ENCODE results near the gene AIM2. TPM values are rescaled to one million over a fixed set of nuclear protein-coding genes. Genes with fewer than 3 reads are reported as not detected.

The AIM2 gene
- under 1 TPM; 0.36 to 0.74 TPM for total RNA-seq
- polyA plus RNA-seq (2013, experiment 1 of 2): 4.8 TPM
- 4.5 TPM for polyA plus RNA-seq (2013, experiment 2 of 2)
- 2.6 to 300 (median 26.1) reads per million in 172 experiments for total RNA-seq

GRCh38 chr1:159076438-159077119 lies at the start of gene AIM2:
Gene AIM2 (minus strand): TSS chr1:159076766. CDS start chr1:159073499, 3,267 bp downstream.
- H3K4me1 Mint-ChIP-seq (ENCODE audit: low read depth): peaks cover 24% of the 10 kb centered on the region
- CTCF ChIA-PET: interaction anchor here (1.3 to 3.6 kb wide), 2 partner anchors 12 to 959 kb away, joined by 5 to 17 read pairs; no protein-coding TSS in a partner anchor
- peak in 12 of 14 experiments; percentile 21 to 92 (median 44) for DNase-seq
- Histone ChIP-seq H3K4me1 (ENCODE audit: insufficient read depth, low read length) (peaks cover 21% of the 10 kb centered on the region), H3K4me3 (ENCODE audit: low read length) (peak within 1 kb of the TSS; percentile 59), H3K27me3 (ENCODE audit: control insufficient read depth in 1 of 2, insufficient read depth in 2 of 2, low read length in 2 of 2) (no peaks in the 10 kb centered on the region), H3K27ac (ENCODE audit: low read depth in 1 of 2, low read length in 2 of 2) (peak within 1 kb of the TSS; percentile 47 to 92), H3K9me3 (ENCODE audit: control insufficient read depth in 1 of 2, insufficient read depth in 1 of 2, low read length in 2 of 2) (no peaks in the 10 kb centered on the region), H3K36me3 (ENCODE audit: insufficient read depth, low read length) (no peaks in the 10 kb centered on the region)
- no peak for TF ChIP-seq CTCF (IDR thresholded peaks at IDR 0.05)
- H3K9me3 Mint-ChIP-seq: no peaks in the 10 kb centered on the region
- ATAC-seq (ENCODE audit: poor library complexity): peak; percentile 76
- peak within 1 kb of the TSS; percentile 92 for H3K27ac Mint-ChIP-seq
- intact Hi-C loops (cut with DNase I, micrococcal nuclease): loop anchor here (5.0 to 10.0 kb wide), 3 partner anchors 69 to 1082 kb away; partner anchors contain the start of genes IFI16 (in 1 of the 2) and KIRREL1 (in 1 of the 2)
- POLR2A ChIA-PET: interaction anchor here (0.9 to 3.3 kb wide), 7 partner anchors 8 to 873 kb away, joined by 3 to 20 read pairs (median 4); partner anchors contain the start of gene IFI16
- peak within 1 kb of the TSS; percentile 62 for H3K4me3 Mint-ChIP-seq
- no peaks in the 10 kb centered on the region for H3K36me3 Mint-ChIP-seq (ENCODE audit: low read depth)
- no peaks in the 10 kb centered on the region for H3K27me3 Mint-ChIP-seq

GRCh38 chr1:159123587-159123986 lies 47.0 kb upstream of the AIM2 start:
- ChIA-PET POLR2A (no interaction called here), CTCF (interaction anchor here (1.0 kb wide), 1 partner anchor 9 kb away, joined by 4 read pairs; no protein-coding TSS in a partner anchor)
- Histone ChIP-seq H3K36me3 (ENCODE audit: insufficient read depth, low read length) (no peaks in the 10 kb centered on the region), H3K4me1 (ENCODE audit: insufficient read depth, low read length) (no peaks in the 10 kb centered on the region), H3K27ac (ENCODE audit: low read depth in 1 of 2, low read length in 2 of 2) (no peak overlapping the region), H3K27me3 (ENCODE audit: control insufficient read depth in 1 of 2, insufficient read depth in 2 of 2, low read length in 2 of 2) (peaks cover 0 to 3% of the 10 kb centered on the region in 2 experiments), H3K9me3 (ENCODE audit: control insufficient read depth in 1 of 2, insufficient read depth in 1 of 2, low read length in 2 of 2) (no peaks in the 10 kb centered on the region), H3K4me3 (ENCODE audit: low read length) (no peak overlapping the region)
- intact Hi-C loops (cut with DNase I, micrococcal nuclease): no loop called here
- no peak overlapping the region for H3K27ac Mint-ChIP-seq
- DNase-seq (no peak), ATAC-seq (ENCODE audit: poor library complexity) (no peak)
- H3K4me1 Mint-ChIP-seq (ENCODE audit: low read depth): no peaks in the 10 kb centered on the region
- no peak for TF ChIP-seq CTCF (IDR thresholded peaks at IDR 0.05)
- H3K4me3 Mint-ChIP-seq: no peak overlapping the region
- H3K27me3 Mint-ChIP-seq: peaks cover 3% of the 10 kb centered on the region
- H3K9me3 Mint-ChIP-seq: no peaks in the 10 kb centered on the region
- H3K36me3 Mint-ChIP-seq (ENCODE audit: low read depth): no peaks in the 10 kb centered on the region

- ChIA-PET POLR2A (no interaction called here), CTCF (no interaction called here)
- no peaks in the 10 kb centered on the region for H3K4me1 Mint-ChIP-seq (ENCODE audit: low read depth)
- H3K27ac ChIP-seq (ENCODE audit: low read depth in 1 of 2, low read length in 2 of 2): no peak overlapping the region
- no peaks in the 10 kb centered on the region for H3K9me3 ChIP-seq (ENCODE audit: control insufficient read depth in 1 of 2, insufficient read depth in 1 of 2, low read length in 2 of 2)
- no peaks in the 10 kb centered on the region for H3K36me3 Mint-ChIP-seq (ENCODE audit: low read depth)
- H3K4me3 Mint-ChIP-seq: no peak overlapping the region
- H3K27me3 Mint-ChIP-seq: peaks cover 3% of the 10 kb centered on the region
- ATAC-seq (ENCODE audit: poor library complexity) (no peak), DNase-seq (no peak)
- no peaks in the 10 kb centered on the region for H3K4me1 ChIP-seq (ENCODE audit: insufficient read depth, low read length)
- peaks cover 0 to 3% of the 10 kb centered on the region in 2 experiments for H3K27me3 ChIP-seq (ENCODE audit: control insufficient read depth in 1 of 2, insufficient read depth in 2 of 2, low read length in 2 of 2)
- no peak for TF ChIP-seq CTCF (IDR thresholded peaks at IDR 0.05)
- no peaks in the 10 kb centered on the region for H3K9me3 Mint-ChIP-seq
- intact Hi-C loops (cut with DNase I, micrococcal nuclease): no loop called here
- no peak overlapping the region for H3K4me3 ChIP-seq (ENCODE audit: low read length)
- H3K36me3 ChIP-seq (ENCODE audit: insufficient read depth, low read length): no peaks in the 10 kb centered on the region
- H3K27ac Mint-ChIP-seq: no peak overlapping the region
These were observed 45.5 kb upstream of the AIM2 start for GRCh38 chr1:159122005-159122621.

Measured in CD4-positive, alpha-beta T cell (primary cell).